Kidney (tissue), 14 donors: ENCODE results near the gene UBE2S. TPM values are rescaled to one million over a fixed set of nuclear protein-coding genes. Genes with fewer than 3 reads are reported as not detected.
"Not testable (repeated sequence)": the region's sequence is repeated elsewhere in the genome, so short reads cannot be mapped to it uniquely, and the experiment has no call there.

ENCODE experiments used
- DNase-seq, 5 donors: peaks; one replicate each; pipeline ENCODE4 v3.0.0-alpha.2; 2013 to 2020
- FAIRE-seq: peaks from 2 replicates; lab custom pipeline; 2012; peaks lifted over from hg19 to GRCh38; lab: Jason Lieb, UNC
- H3K27ac ChIP-seq, 2 donors: one replicate each; pipeline ENCODE4 v1.7.0; 2013; ENCODE audit warnings: low read depth in 2 of 2, low read length in 2 of 2, inconsistent platforms in 1 of 2
- H3K27me3 ChIP-seq: one replicate; pipeline ENCODE4 v1.7.1; 2013; ENCODE audit warnings: low read length, inconsistent platforms; ENCODE audit not compliant: control insufficient read depth, insufficient read depth
- H3K36me3 ChIP-seq, 3 donors: one replicate each; pipeline versions ENCODE4 v1.7.0 to v1.7.1; 2013; ENCODE audit warnings: low read length in 3 of 3, control low read depth in 1 of 3, inconsistent platforms in 1 of 3; ENCODE audit not compliant: insufficient read depth in 3 of 3, control insufficient read depth in 2 of 3
- H3K4me1 ChIP-seq, 3 donors: one replicate each; pipeline versions ENCODE4 v1.7.0 to v1.7.1; 2013; ENCODE audit warnings: low read length in 3 of 3, inconsistent platforms in 1 of 3, low read depth in 1 of 3; ENCODE audit not compliant: control insufficient read depth in 2 of 3, insufficient read depth in 2 of 3
- H3K4me3 ChIP-seq, 3 donors: one replicate each; pipeline versions ENCODE4 v1.7.0 to v1.8.1; 2013; ENCODE audit warnings: low read length in 3 of 3, control low read depth in 1 of 3, inconsistent platforms in 1 of 3
- H3K9ac ChIP-seq, 3 donors: one replicate each; pipeline versions ENCODE4 v1.7.0 to v1.7.1; 2013; ENCODE audit warnings: low read length in 3 of 3, control low read depth in 1 of 3, inconsistent platforms in 1 of 3
- H3K9me3 ChIP-seq, 3 donors: one replicate each; pipeline versions ENCODE4 v1.7.0 to v1.7.1; 2013; ENCODE audit warnings: low read length in 3 of 3, control low read depth in 1 of 3, inconsistent platforms in 1 of 3; ENCODE audit not compliant: control insufficient read depth in 2 of 3, insufficient read depth in 1 of 3
- intact Hi-C: fragments of 100-400 bp; cut with DNase I; formaldehyde crosslinking; loops from one replicate; pipeline ENCODE4 v1.11.1; 2022
- polyA plus RNA-seq: library from polyadenylated mRNA; stranded (reverse); fragments of 350-450 nt; fragmentation: Illumina TruSeq; extraction: RNeasy Lipid Tissue Mini Kit (QIAGEN cat#74804); gene quantifications from one replicate; pipeline ENCODE4 v1.2.3, GENCODE V29; 2014; ENCODE audit warnings: low read depth, low replicate concordance; ENCODE audit not compliant: insufficient read depth
- total RNA-seq: library from RNA; stranded (reverse); fragmentation: NEBNext Ultra II Directional; extraction: Animal tissue kit (Norgen Biotek cat#: 25700); gene quantifications from one replicate; pipeline ENCODE4 v1.2.1, GENCODE V29; 2021
- TF ChIP-seq, protein P1 (sequence below): IDR thresholded peaks from 3 replicates; pipeline ENCODE4 v1.5.1; 2012; ENCODE audit warnings: mild to moderate bottlenecking, moderate library complexity, borderline replicate concordance; ENCODE audit not compliant: insufficient read depth; ENCODE audit errors: extremely low read depth
- donor health status: control.
- donor health status: control.
- donor health status: control.
- donor health status: control.
- donor health status: control.
- donor health status: DM: yes; HTN: yes; CAD: no.
- donor health status: Normal renal cell carcinoma (clear cell type).

UBE2S gene
- total and polyA plus RNA-seq, 2 donors from 2014 or later, result 16.8 to 20.8 TPM

DNA sequence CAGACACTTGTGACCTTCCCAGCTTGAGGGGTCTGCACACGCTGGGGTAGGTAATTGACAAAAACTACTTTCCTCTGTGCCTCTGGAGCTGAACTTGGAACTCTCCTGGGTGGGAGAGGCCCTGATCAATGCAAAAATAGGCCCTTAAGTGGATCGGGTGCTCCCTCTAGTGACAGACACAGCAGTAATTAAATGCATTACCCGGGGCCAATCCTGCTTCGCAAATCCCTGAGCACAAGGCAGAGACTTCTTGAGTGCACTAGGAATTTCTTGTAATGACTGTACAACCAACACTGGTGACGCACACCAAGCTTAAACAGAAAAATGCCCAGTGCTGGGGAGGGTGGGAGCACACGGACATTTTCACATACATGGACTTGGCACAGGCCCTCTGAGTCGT, 10.6 kb upstream of the UBE2S start:
- peak in 4 of 5 donors; percentile 74 to 92 (median 82) for DNase-seq
- no peaks in the 10 kb centered on the region for H3K27me3 ChIP-seq
- FAIRE-seq, result no peak
- no peak overlapping the region for H3K4me3 ChIP-seq
- H3K9me3 ChIP-seq, result no peaks in the 10 kb centered on the region
- intact Hi-C loops, result no loop called here
- H3K36me3 ChIP-seq, result no peaks in the 10 kb centered on the region
- TF ChIP-seq, protein P1, sequence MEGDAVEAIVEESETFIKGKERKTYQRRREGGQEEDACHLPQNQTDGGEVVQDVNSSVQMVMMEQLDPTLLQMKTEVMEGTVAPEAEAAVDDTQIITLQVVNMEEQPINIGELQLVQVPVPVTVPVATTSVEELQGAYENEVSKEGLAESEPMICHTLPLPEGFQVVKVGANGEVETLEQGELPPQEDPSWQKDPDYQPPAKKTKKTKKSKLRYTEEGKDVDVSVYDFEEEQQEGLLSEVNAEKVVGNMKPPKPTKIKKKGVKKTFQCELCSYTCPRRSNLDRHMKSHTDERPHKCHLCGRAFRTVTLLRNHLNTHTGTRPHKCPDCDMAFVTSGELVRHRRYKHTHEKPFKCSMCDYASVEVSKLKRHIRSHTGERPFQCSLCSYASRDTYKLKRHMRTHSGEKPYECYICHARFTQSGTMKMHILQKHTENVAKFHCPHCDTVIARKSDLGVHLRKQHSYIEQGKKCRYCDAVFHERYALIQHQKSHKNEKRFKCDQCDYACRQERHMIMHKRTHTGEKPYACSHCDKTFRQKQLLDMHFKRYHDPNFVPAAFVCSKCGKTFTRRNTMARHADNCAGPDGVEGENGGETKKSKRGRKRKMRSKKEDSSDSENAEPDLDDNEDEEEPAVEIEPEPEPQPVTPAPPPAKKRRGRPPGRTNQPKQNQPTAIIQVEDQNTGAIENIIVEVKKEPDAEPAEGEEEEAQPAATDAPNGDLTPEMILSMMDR, result peak; percentile 70
- H3K27ac ChIP-seq, result no peak overlapping the region
- no peaks in the 10 kb centered on the region for H3K4me1 ChIP-seq
- H3K9ac ChIP-seq, result no peak overlapping the region

DNA sequence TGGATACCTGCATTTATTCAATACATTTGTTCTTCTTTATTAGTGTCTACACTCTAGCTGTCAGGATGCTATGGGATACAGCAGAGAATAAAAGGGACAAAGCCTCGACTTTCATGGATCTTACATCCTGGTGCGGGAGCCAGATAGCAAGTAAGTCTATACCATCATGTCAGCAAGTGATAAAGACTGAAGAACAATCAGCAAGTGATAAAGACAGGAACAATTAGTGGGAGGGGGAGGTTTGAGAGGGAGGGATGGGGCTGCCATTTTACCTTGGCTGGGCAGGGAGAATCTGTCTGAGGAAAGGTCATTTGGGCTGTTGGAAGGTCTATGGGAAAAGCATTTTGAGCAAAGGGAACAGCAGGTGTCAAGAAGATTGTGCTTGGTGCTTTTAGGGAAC, 2.6 kb upstream of the UBE2S start:
- no peak for FAIRE-seq
- Histone ChIP-seq H3K27ac (no peak overlapping the region), H3K9ac (no peak overlapping the region), H3K4me3 (no peak overlapping the region), H3K36me3 (peaks cover 0 to 2% (median 0%) of the 10 kb centered on the region in 3 donors), H3K27me3 (no peaks in the 10 kb centered on the region), H3K4me1 (peaks cover 0 to 9% (median 6%) of the 10 kb centered on the region in 3 donors), H3K9me3 (no peaks in the 10 kb centered on the region)
- TF ChIP-seq, protein P1, result no peak
- no peak for DNase-seq
- intact Hi-C loops, result no loop called here

DNA sequence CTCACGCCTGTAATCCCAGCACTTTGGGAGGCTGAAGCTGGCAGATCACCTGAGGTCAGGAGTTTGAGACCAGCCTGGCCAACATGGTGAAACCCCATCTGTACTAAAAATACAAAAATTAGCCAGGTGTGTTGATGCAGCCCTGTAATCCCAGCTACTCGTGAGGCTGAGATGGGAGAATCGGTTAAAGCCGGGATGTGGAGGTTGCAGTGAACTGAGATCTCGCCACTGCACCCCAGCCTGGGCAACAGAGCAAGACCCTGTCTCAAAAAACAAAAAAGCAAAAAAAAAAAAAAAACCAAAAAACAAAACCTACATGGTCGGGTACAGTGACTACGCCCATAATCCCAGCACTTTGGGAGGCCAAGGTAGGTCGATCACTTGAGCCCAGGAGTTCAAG, 1.6 kb upstream of the UBE2S start:
- FAIRE-seq, H3K4me1 ChIP-seq, intact Hi-C loops, H3K27ac ChIP-seq, H3K27me3 ChIP-seq, H3K9ac ChIP-seq, H3K4me3 ChIP-seq, H3K9me3 ChIP-seq, H3K36me3 ChIP-seq, DNase-seq: not testable (repeated sequence)

DNA sequence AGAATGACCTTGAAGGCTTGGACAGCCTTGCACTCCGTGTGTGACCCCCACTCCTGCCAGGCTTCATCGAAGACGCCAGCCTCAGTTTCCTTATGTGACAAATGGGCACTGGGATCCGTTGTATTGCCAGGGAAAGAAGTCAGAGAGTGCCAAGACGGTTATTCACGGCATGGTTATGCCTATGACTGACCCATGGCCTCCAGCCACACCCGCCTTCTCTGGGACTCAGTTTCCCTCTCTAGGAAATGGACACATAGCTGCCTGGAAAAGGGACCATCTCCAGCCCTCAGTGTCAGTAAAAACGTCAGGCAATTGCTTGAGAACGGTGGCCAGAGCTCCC, 915 bp upstream of the UBE2S start:
- peak overlapping the region; percentile 68 to 85 (median 77) for H3K4me3 ChIP-seq
- no peaks in the 10 kb centered on the region for H3K9me3 ChIP-seq
- intact Hi-C loops, result no loop called here
- H3K9ac ChIP-seq, result peak overlapping the region in 2 of 3 donors; percentile 46 to 62
- H3K27ac ChIP-seq, result peak overlapping the region; percentile 66 to 92
- FAIRE-seq, result no peak
- peaks cover 0 to 3% (median 2%) of the 10 kb centered on the region in 3 donors for H3K36me3 ChIP-seq
- H3K4me1 ChIP-seq, result peaks cover 0 to 9% (median 6%) of the 10 kb centered on the region in 3 donors
- TF ChIP-seq, protein P1, result no peak
- DNase-seq, result no peak
- no peaks in the 10 kb centered on the region for H3K27me3 ChIP-seq
